DMS 273 (cell line): ENCODE results near the gene NDST1.

Experiments
- DNase-seq: peaks from one replicate; lab custom pipeline; 2025; ENCODE audit not compliant: unreplicated experiment; lab: John Stamatoyannopoulos, UW

NDST1 gene

DNA sequence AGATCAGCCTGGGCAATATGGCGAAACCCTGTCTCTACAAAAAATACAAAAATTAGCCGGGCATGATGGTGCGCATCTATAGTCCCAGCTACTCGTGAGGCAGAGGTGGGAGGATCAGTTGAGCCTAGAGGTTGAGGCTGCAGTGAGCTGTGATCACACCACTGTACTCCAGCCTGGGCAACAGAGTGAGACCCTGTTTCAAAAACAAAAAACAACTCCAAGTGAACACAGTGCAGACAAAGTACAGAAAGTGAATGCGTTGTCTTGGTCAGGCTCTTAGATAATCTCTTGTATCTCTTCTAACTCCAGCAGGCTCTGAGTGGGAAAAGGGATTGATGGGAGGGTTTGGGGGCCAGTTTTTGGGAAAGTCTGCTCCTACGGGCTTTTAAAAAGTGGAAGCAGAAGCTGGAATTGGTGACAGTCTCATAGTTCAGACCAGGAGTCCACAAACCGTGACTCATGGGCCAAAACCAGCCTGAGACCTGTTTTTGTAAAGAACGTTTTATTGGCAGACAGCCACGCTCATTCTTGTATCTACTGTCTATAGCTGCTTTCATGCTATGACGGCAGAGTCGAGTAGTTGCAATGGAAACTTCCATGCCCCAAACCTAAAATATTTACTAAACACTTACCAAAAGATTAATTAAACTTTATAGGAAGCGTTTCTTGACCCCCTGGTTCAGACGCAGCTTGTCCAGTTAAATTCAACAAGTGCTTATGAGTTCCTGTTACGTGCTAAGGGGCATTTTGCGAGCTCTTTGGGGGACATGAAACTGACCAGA lies 32.9 kb downstream of the NDST1 start:
- no peak for DNase-seq

DNA sequence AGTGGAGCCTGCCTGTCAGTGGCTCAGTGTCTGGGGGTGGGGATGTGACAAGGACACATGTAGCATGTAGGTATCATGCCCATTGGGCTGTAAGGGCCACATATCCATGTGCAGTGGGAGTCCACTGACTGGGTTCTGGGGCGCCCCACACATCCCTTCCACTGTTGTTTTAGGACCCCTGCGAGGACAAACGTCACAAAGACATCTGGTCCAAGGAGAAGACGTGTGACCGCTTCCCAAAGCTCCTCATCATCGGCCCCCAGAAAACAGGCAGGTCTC lies 33.4 kb downstream of the NDST1 start:
- DNase-seq: no peak

DNA sequence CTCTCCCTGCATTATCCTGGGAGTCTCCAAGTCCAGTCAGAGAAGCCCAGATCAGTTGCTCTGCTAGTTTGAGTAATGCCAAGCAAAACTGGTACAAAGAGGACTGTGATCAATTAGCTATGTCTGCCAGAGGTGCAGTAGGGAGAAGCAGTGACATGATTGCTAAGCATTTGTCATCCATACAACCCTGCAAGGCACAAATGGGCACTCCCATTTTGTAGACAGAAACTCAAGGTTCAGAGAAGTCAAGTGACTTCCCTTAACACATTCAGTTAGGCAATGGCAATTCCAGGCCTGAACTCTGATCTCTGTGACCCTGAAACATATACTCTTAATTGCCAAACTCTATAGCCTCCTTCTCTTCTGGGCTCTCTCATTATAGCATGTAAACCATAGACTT lies 34.0 kb downstream of the NDST1 start:
- no peak for DNase-seq

DNA sequence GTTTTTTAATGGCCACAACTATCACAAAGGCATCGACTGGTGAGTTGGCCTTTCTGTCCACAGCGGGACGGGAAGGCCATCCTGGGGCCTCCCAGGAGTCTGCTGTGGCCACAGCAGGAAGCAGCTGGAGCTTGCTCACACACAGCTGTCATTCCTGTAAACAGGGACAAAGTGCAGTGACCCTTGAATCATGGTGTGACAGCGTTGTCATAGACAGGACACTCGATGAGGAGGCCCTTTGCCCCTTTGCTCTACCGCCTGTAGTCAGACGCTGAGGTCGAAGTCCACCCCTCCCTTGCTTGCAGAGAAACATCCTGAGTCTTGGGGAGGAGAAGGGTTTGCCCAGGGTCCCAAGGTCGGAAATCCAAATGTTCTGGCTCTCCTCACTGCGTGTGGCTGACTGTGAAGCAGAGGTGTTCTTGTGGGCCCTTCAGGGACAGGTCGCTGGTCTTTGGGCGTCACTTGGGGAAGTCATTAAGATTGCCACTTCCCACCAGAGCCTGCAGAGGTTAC lies 35.1 kb downstream of the NDST1 start:
- DNase-seq: no peak

DNA sequence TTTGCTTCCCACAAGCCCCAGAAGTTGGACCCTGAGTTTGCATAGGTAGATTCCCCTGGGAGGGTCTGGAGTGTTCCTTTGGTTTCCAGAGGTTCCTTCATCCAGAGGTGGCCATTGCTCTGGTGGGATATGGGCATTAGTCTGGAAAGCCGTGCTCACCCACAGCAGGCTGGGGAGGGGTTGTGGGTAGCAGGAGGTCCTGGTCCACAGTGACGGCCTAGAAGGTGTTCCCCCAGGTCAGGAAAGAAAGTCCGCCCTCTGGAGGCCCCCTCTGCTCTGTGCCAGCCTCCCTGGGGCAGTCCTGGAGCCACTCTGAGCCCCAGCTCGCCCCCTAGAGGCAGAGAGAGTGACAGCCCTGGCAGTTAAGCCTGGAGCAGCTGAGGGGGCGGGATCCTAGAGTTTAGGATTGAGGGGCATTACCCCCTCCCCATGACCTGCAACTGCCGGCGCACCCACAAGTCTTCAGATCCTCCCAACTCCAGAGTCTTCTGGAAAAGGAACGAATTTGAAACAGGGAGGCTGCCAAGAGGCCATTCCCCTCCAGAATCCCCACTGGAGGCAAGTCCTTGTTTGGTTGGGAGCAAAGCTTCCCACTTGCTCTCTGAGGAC lies 36.8 kb downstream of the NDST1 start:
- peak; percentile 87 for DNase-seq

DNA sequence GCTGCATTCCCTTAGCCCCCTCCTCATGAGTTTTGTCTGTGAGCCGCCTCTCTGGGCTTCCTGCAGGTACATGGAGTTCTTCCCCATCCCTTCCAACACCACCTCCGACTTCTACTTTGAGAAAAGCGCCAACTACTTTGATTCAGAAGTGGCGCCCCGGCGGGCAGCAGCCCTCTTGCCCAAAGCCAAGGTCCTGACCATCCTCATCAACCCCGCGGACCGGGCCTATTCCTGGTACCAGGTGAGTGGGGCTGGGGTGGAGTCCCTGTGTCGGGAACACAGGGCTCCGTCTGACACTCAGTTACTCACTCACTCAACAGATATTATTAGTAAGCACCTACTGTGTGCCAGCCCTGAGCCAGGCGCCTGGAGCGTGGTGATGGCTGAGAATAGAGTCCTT lies 37.3 kb downstream of the NDST1 start:
- no peak for DNase-seq

DNA sequence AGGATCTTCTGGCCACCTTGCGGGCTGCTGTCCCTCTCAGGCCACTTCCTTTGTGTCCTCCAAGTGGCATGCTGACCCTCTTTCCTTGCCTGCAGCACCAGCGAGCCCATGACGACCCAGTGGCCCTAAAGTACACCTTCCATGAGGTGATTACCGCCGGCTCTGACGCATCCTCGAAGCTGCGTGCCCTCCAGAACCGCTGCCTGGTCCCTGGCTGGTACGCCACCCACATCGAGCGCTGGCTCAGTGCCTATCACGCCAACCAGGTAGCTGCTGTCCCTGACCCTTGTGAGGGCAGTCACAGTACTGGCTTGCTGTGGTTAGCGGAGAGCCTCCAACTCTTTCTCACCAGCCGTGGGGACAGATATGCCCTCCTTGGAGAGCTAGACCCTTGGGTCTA lies 40.2 kb downstream of the NDST1 start:
- no peak for DNase-seq

DNA sequence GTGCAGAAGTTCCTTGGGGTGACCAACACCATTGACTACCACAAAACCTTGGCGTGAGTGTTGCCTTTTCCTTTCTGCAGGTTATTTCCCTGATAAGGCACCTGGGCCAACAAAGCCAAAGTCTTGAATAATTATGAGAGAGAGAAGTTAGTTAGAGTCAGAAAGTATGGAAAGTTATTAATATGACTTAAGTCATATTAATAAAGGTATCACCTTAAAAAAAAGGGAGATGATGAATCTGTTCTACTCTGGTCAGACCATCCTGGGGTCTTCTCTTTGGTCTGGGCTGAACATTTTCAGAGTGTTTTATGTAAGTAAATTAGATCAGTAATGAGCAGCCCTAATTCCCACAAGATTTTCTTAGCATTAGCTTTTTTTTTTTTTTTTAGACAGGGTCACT lies 41.8 kb downstream of the NDST1 start:
- no peak for DNase-seq

DNA sequence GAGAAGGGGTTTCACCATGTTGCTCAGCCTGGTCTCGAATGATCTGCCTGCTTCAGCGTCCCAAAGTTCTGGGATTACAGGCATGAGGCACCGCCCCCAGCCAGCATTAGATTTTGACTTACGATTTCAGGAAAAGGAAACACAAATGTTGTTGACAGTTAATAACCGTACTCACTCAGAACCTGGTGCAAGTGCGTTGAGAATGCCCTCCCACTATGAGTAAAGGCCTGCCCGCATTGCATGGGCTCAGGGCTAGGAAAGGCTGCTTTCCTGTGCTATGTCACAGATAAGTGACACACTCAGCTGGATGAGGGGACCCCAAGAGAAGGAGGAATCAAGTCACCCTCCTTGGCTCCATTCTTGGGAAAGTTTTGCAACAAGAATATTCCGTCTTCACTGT lies 42.4 kb downstream of the NDST1 start:
- no peak for DNase-seq

DNA sequence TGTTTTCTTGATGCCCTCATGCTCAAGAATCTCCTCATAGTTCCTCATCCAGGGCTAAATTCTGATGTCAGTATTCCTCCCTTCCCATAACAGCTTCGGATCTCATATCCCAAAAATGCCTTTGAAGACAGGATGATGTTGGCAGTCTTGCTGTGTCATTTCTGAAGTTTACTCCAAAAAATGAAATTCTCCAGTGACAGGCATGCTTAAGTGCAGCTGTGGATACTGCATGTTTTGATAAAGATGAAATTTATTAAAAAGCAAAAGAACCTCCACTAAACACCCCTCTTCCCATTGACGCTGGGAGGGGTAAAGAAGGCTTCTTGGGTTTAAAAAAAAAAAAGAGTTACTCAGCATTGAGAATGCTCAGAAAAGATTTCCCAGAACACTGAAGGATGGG lies 43.1 kb downstream of the NDST1 start:
- no peak for DNase-seq

DNA sequence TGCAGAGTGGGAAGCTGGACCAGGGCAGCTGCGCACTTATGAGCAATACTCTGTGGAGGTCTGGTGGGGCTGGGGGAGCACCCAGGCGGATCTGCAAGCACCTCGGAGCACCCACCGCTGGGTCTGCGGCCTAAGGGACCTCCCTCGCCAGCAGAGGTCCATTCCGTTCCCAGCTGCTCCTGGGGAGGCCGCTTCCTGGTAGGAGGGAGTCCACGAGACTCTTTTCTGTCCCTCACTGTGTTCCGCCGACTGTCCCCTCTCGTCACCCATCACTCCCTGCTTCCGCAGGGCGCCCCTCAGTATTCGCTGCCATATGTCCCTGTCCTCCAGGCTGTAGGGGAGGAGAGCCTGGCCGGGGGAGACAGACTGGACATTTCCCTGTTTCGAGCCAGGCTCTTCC lies 45.5 kb downstream of the NDST1 start:
- DNase-seq: no peak

DNA sequence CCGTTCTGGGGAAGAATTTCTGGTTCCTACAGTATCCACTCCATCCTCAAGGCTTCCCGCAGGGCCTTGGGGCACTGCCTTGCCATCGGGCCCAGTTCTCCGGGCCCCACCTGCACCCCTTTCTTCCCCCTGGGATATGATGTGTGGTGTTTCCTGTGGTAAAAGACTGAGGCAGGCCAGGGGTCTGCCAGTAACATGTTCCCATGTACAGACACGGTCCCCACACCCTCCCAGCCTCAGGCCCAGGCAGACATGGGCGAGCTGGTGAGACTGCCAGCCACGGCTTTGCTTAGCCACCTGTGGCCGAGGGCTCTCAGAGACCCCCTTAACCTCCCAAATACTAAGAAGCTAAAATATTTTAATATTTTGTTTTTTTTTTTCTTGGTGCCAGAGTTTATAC lies 46.0 kb downstream of the NDST1 start:
- no peak for DNase-seq

DNA sequence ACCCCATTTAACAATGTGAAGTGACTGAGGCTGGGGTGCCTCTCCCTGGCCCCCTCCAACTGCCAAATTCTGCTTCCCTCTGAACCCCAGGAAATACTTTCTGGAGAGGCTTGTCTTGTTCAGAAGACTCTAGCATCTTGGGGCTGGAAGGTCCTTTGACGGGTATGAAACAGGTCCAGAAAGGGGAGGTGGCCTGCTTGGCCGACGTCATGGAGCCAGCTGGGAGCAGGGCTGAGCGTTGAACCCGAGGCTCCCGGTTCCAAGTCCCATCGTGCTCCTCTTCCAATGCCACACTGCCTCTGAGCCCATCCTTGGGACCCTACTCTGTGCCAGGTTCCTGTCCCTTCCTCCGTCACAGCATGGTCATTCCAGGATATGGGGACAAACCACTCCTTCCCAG lies 46.9 kb downstream of the NDST1 start:
- no peak for DNase-seq

DNA sequence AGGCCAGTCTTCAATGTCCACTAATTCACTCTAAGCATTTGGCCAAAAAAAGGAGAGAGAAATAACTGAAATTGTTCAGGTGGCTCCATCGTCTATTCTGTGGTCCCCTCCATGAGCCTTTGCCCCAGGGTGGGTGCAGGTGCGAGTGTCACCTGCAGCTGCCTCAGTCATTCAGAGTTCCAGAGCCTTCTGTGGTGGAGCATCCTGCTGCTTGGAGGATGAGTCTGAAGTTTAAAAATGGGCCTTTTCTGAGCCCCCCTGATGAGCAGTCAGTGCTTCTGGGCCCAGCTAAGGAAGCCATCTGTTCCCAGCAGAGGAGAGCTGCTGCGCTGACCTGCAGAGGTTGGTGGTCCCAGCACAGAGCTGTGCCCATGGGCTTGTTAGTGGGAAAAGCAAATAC lies 48.2 kb downstream of the NDST1 start:
- peak; percentile 34 for DNase-seq

DNA sequence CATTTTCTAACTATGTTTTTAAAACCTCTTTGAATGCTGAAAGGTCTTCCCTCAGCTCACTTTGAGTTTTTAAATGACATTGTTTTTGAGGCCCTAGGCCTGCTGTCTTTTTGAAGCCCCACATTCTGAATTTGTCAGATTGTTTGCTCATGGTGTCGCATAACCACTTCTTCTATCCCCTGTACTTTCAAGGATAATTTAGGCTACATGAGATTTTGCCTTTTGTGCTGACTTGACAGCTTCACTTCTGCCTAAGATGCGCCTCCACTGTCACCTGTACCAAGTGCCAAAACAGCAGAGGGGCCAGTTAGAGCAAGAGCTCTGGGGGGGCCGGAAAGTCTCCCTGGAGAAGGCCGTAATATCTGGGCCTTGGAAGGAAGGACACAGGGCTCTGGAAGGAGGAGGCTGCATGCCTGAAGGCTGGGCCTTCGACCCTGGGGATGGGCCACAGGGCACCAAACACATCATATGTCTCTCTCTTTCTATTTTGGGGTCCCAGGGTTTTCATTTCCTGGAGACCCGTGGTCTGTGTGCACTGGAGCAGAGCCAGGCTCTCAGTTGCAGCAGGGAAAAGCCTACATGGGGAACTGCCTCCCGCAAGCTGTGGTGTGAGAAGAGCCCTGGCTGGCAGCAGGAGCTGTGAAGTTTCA lies 49.1 kb downstream of the NDST1 start:
- peak; percentile 63 for DNase-seq

DNA sequence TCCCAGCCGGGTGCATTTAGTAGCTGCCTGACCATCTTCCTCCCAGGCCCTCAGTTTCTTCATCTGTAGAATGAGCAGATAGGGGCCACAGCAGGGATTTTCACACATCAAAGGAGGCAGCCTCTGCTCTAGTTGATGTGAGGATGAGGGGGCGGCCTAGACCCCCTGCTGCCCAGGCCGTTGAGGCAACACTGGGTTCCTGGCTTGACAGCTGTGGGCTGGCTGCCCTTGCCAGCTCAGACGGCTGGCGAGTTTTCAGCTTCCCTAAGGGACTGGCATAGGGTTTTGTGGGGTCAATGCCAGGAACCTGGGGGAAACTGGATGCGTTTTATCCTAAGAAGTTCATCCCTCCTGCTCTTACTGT lies 49.6 kb downstream of the NDST1 start:
- peak; percentile 74 for DNase-seq

DNA sequence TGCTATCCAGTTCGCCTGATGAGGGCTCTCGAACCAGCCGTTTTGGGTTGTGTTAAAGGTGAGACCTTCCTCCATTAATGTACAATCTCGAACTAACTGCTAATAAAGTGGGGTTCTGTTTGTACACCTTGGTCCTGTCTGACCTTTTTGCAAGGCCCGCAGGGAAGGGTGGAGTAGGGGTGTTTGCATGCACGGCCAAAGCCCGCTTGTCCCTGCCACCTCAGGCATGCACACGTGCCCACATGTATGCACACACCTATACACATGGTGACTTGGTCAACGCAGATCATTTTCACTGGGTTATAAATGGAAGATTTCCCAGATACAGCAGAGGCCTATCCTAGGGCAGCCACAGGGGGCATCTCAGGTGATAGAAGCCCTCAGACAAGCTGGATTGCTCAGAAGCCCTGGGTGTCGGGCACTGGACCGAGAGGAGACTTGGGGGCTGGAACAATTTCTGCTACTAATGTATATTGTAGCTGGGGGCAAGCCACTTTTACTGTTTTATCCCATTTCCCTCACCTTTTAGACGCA lies 50.2 kb downstream of the NDST1 start:
- DNase-seq: no peak

DNA sequence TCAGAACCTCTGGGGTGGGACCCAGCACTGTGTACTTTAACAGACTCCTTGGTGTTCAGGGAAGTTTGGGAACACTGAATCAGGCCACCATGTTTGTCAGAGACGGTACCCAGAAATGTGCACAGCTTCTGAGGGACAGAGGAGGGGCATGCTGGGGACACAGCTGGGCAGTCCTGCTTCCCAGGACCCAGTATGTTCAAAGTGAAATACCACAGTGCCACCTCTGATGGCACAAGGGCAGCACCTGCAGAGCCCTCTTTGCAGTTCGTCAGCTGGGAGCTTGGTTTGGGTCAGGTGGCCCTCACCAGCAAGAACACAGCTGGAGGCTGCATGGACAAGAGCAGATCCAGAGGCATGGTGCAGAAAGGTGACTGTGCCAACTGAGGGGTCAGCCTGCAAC lies 51.2 kb downstream of the NDST1 start:
- DNase-seq: no peak

DNA sequence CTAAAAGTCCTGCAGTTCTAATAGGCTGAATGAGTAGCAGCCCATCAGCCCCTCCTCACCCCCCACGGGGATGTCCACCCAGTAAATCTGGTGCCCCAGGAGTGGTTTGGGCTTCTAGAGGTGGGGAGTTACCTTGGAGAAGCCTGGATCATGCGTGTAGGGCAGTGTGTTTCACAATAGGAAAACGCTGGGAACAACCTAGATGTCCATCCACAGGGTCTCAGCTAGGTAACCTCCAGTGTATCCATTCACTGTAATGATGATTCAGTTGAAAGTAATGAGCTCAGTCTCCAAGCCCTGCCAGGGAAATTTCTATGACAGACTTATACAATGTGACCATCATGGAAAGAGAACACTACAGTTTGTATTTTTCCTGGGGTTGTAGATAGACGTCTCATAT lies 51.8 kb downstream of the NDST1 start:
- no peak for DNase-seq

DNA sequence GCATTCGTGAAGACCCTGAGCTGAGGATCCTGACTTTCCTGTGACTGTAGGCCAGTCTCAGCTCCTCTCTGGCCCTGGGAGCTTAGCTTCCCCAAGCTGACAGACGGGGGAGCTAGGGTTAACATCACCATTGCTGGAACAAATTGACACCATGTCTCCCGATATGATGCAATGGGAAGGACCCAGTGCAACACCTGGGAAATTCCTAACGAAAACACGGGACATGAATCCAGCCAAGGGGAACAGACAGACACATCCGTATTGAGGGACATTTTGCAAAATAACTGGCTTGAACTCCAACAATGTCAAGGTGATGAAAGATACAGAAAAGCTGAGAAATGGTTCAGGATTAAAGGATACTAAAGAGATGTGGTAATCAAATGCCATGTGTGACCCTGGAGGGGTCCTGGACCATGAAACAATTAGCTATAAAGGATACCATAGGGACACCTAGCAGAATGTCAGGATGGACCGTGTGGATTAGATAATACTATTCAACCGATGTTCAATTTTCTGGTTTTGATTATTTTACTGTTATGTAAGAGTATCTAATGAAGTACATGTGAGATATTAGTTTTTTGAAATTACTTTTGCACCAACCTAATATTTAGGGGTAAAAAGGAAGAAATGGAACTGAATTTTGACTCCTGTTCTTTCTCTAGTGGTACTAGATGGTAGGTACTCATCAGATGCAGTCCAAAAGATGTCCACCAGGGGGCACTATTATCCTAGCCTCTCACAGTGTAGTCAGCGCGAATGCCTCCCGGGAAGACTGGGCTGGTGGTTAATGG lies 52.7 kb downstream of the NDST1 start:
- DNase-seq: peak; percentile 96

DNA sequence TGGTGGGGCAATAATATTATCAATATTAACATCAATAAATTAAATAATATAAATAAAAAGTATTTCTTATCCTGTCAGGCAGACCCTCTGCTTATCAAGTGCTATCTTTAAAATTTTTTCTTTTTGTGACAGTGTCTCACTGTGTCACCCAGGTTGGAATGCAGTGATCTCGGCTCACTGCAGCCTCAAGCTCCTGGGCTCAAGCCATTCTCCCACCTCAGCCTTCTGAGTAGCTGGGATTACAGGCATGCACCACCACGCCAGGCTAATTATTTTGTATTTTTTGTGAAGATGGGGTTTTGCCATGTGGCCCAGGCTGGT lies 53.2 kb downstream of the NDST1 start:
- DNase-seq: no peak
